SK-N-SH (cell line): ENCODE measurements around the gene ARHGEF7. TPM values are rescaled to one million over a fixed set of nuclear protein-coding genes. Genes with fewer than 3 reads are reported as not detected.

ENCODE experiments used
- CTCF ChIA-PET: fragments of 300-600, 350-600 bp; formaldehyde crosslinking; extraction: SDS; loops from one replicate; lab custom pipeline; 2021; lab: Yijun Ruan, JAX
- POLR2A ChIA-PET: fragments of 350-600 bp; sonication (Branson Sonifier 250); formaldehyde crosslinking; extraction: SDS; loops from one replicate; lab custom pipeline; 2020; ENCODE audit warnings: antibody characterized with exemption, inconsistent platforms; lab: Yijun Ruan, JAX
- DNase-seq: peaks from one replicate; pipeline ENCODE4 v3.0.0; 2012
- H2AFZ ChIP-seq: fragments of 200-600 bp; sonication (generic); 2 replicates; pipeline ENCODE4 v1.8.1; 2016; ENCODE audit warnings: antibody characterized with exemption, mild to moderate bottlenecking, low read depth
- H3F3A ChIP-seq: fragments of 200-600 bp; sonication (generic); replicated peaks from 2 replicates; pipeline ENCODE3; 2016; ENCODE audit warnings: antibody characterized with exemption, mild to moderate bottlenecking; ENCODE audit not compliant: insufficient read depth
- H3K27ac ChIP-seq, 2 experiments: fragments of 200-500 bp in 1 of 2; fragments of 200-600 bp in 1 of 2; sonication (Bioruptor generic) in 1 of 2; sonication (generic), shearing (Covaris generic) in 1 of 2; 2 replicates each; pipeline versions ENCODE4 v1.5.1 to v1.6.1; 2014 to 2016; ENCODE audit warnings: low read depth in 2 of 2, inconsistent platforms in 1 of 2, low read length in 1 of 2, mild to moderate bottlenecking in 1 of 2, mixed read lengths in 1 of 2
- H3K27me3 ChIP-seq: fragments of 200-600 bp; sonication (generic), shearing (Covaris generic); 2 replicates; pipeline ENCODE4 v1.6.1; 2016; ENCODE audit warnings: mixed run types; ENCODE audit not compliant: insufficient read depth
- H3K36me3 ChIP-seq, 2 experiments: fragments of 200-500 bp in 1 of 2; fragments of 200-600 bp in 1 of 2; sonication (Bioruptor generic) in 1 of 2; sonication (generic) in 1 of 2; replicated peaks in 1 of 2; 2 replicates each; pipeline versions ENCODE3 to v1.5.1; 2014 to 2016; ENCODE audit warnings: low read length in 1 of 2, mild to moderate bottlenecking in 1 of 2; ENCODE audit not compliant: insufficient read depth in 2 of 2, control insufficient read depth in 1 of 2
- H3K4me1 ChIP-seq, 2 experiments: fragments of 200-500 bp in 1 of 2; fragments of 200-600 bp in 1 of 2; sonication (Bioruptor generic) in 1 of 2; sonication (generic), shearing (Covaris generic) in 1 of 2; 2 replicates each; pipeline versions ENCODE4 v1.5.1 to v1.6.1; 2014 to 2016; ENCODE audit warnings: low read depth in 1 of 2, low read length in 1 of 2, mixed run types in 1 of 2; ENCODE audit not compliant: insufficient read depth in 2 of 2, control insufficient read depth in 1 of 2
- H3K4me2 ChIP-seq: fragments of 200-600 bp; sonication (generic), shearing (Covaris generic); 2 replicates; pipeline ENCODE4 v1.6.1; 2017; ENCODE audit warnings: mixed run types
- H3K4me3 ChIP-seq, 2 experiments: fragments of 200-500 bp in 1 of 2; fragments of 200-600 bp in 1 of 2; sonication (Bioruptor generic) in 1 of 2; sonication (generic), shearing (Covaris generic) in 1 of 2; 2 replicates each; pipeline versions ENCODE4 v1.5.1 to v1.8.1; 2014 to 2016; ENCODE audit warnings: low read depth in 2 of 2, inconsistent platforms in 1 of 2, low read length in 1 of 2, mild to moderate bottlenecking in 1 of 2, mixed read lengths in 1 of 2, moderate library complexity in 1 of 2
- H3K79me2 ChIP-seq: fragments of 200-600 bp; sonication (generic); 2 replicates; pipeline ENCODE4 v1.8.1; 2017; ENCODE audit warnings: mild to moderate bottlenecking; ENCODE audit not compliant: insufficient read depth
- H3K9ac ChIP-seq: fragments of 200-600 bp; sonication (generic); 2 replicates; pipeline ENCODE4 v1.6.1; 2017; ENCODE audit warnings: mixed run types
- H3K9me2 ChIP-seq: fragments of 200-600 bp; sonication (generic); 2 replicates; pipeline ENCODE4 v1.6.1; 2017; ENCODE audit warnings: mixed run types
- H3K9me3 ChIP-seq: fragments of 200-600 bp; sonication (generic); 2 replicates; pipeline ENCODE4 v1.6.1; 2017; ENCODE audit warnings: mixed run types, mild to moderate bottlenecking, moderate library complexity
- H4K20me1 ChIP-seq: fragments of 200-600 bp; sonication (generic); 2 replicates; pipeline ENCODE4 v1.6.1; 2017; ENCODE audit warnings: mild to moderate bottlenecking, mixed run types; ENCODE audit not compliant: insufficient read depth
- ELF1 ChIP-seq: IDR thresholded peaks from 2 replicates; pipeline ENCODE4 v1.4.0; 2012
- FOSL2 ChIP-seq: IDR thresholded peaks from 2 replicates; pipeline ENCODE4 v1.4.0; 2012; ENCODE audit warnings: low read depth, mild to moderate bottlenecking, moderate library complexity, borderline replicate concordance
- FOXJ3 ChIP-seq: sonication (generic); formaldehyde crosslinking; IDR thresholded peaks from 2 replicates; pipeline ENCODE4 v1.5.1; 2020; ENCODE audit warnings: mild to moderate bottlenecking, missing genetic modification reagents
- GABPA ChIP-seq: IDR thresholded peaks from 2 replicates; pipeline ENCODE4 v1.4.0; 2012; ENCODE audit warnings: low read depth, mild to moderate bottlenecking
- IRF3 ChIP-seq: fragments of 150-350 bp; IDR thresholded peaks from 2 replicates; pipeline ENCODE4 v1.6.1; 2016; ENCODE audit warnings: mild to moderate bottlenecking, low read depth, low read length
- MEF2A ChIP-seq: IDR thresholded peaks from 2 replicates; pipeline ENCODE4 v1.4.0; 2012; ENCODE audit warnings: low read depth, borderline replicate concordance
- MXI1 ChIP-seq: IDR thresholded peaks from 2 replicates; pipeline ENCODE4 v1.6.1; 2012; ENCODE audit warnings: mild to moderate bottlenecking, low read depth, low read length, improper control_type of control experiment
- NFIC ChIP-seq: IDR thresholded peaks from 2 replicates; pipeline ENCODE4 v1.4.0; 2012; ENCODE audit warnings: borderline replicate concordance
- NRF1 ChIP-seq: IDR thresholded peaks from 2 replicates; pipeline ENCODE4 v1.6.1; 2012; ENCODE audit warnings: low read depth, mild to moderate bottlenecking, low read length
- POLR2AphosphoS5 ChIP-seq: IDR thresholded peaks from 2 replicates; pipeline ENCODE4 v1.6.1; 2012; ENCODE audit warnings: low read depth, low read length
- RCOR1 ChIP-seq: fragments of 150-350 bp; IDR thresholded peaks from 2 replicates; pipeline ENCODE4 v1.6.1; 2017; ENCODE audit warnings: antibody characterized with exemption, low read length
- RFX5 ChIP-seq: IDR thresholded peaks from 2 replicates; pipeline ENCODE4 v1.6.1; 2012; ENCODE audit warnings: mild to moderate bottlenecking, improper control_type of control experiment, low read length
- RXRA ChIP-seq: IDR thresholded peaks from 2 replicates; pipeline ENCODE4 v1.4.0; 2012; ENCODE audit warnings: low read depth, mild to moderate bottlenecking, borderline replicate concordance
- SIN3A ChIP-seq: IDR thresholded peaks from 2 replicates; pipeline ENCODE4 v1.6.1; 2012; ENCODE audit warnings: low read depth, mild to moderate bottlenecking, low read length, moderate library complexity, borderline replicate concordance
- TCF12 ChIP-seq: IDR thresholded peaks from 2 replicates; pipeline ENCODE4 v1.4.0; 2012
- USF1 ChIP-seq: IDR thresholded peaks from 2 replicates; pipeline ENCODE4 v1.4.0; 2012; ENCODE audit warnings: low read depth, borderline replicate concordance
- YY1 ChIP-seq: IDR thresholded peaks from 2 replicates; pipeline ENCODE4 v1.4.0; 2012; ENCODE audit warnings: low read depth, mild to moderate bottlenecking
- WGBS: methylation state at CpG from one replicate; pipeline ENCODE4 v1.1.6; 2017; ENCODE audit warnings: low lambda C conversion rate; 5-methylcytosine and 5-hydroxymethylcytosine counted together
- polyA plus RNA-seq, 3 experiments: library from polyadenylated mRNA; depleted of rRNA; stranded (reverse); fragments of >200 nt; gene quantifications; 2 replicates each; pipeline ENCODE4 v1.2.3, GENCODE V29; 2012
- TF ChIP-seq, protein P1 (sequence below): fragments of 150-350 bp; IDR thresholded peaks from 2 replicates; pipeline ENCODE4 v1.6.1; 2017; ENCODE audit warnings: antibody characterized with exemption, low read length, low read depth, borderline replicate concordance
- TF ChIP-seq, protein P2 (sequence below): IDR thresholded peaks from 2 replicates; pipeline ENCODE4 v1.4.0; 2012; ENCODE audit warnings: low read depth, borderline replicate concordance

ARHGEF7 gene
- polyA plus RNA-seq, 1 of the 3 experiments (the other 2 are of a cell fraction), result 21.6 TPM

- Histone ChIP-seq H3K79me2 (no peaks in the 10 kb centered on the region), H3K27ac (no peak overlapping the region), H3K36me3 (no peaks in the 10 kb centered on the region), H3K9ac (no peak overlapping the region), H2AFZ (no peak overlapping the region), H4K20me1 (no peaks in the 10 kb centered on the region), H3K4me3 (no peak overlapping the region), H3K9me2 (no peaks in the 10 kb centered on the region), H3K4me1 (no peaks in the 10 kb centered on the region; a peak in 1 of 4 replicates), H3F3A (no peaks in the 10 kb centered on the region), H3K9me3 (no peaks in the 10 kb centered on the region), H3K4me2 (no peak overlapping the region), H3K27me3 (no peaks in the 10 kb centered on the region)
- TF ChIP-seq MXI1 (no peak), USF1 (no peak)
- DNase-seq, result no peak
- 100% methylated on average over 5 of the region's 17 CpGs for WGBS
- CTCF ChIA-PET, result no interaction called here
- POLR2A ChIA-PET, result no interaction called here
Measured at GRCh38 chr13:111312944-111313590, 198.0 kb downstream of the ARHGEF7 start.

- Histone ChIP-seq H3K36me3 (no peaks in the 10 kb centered on the region), H3K27ac (no peak overlapping the region), H3K9ac (no peak overlapping the region), H3K9me2 (no peaks in the 10 kb centered on the region), H4K20me1 (no peaks in the 10 kb centered on the region), H3K4me3 (no peak overlapping the region), H3K4me1 (no peaks in the 10 kb centered on the region; a peak in 1 of 4 replicates), H3K79me2 (no peaks in the 10 kb centered on the region), H3K9me3 (no peaks in the 10 kb centered on the region), H3K27me3 (no peaks in the 10 kb centered on the region), H2AFZ (no peak overlapping the region), H3K4me2 (no peak overlapping the region), H3F3A (no peaks in the 10 kb centered on the region)
- CTCF ChIA-PET, result no interaction called here
- POLR2A ChIA-PET, result no interaction called here
- DNase-seq, result no peak
- 89% methylated on average over 11 of the region's 14 CpGs for WGBS
- TF ChIP-seq NRF1, result no peak
- TF ChIP-seq NFIC, result no peak
- TF ChIP-seq ELF1, result no peak
- no peak for TF ChIP-seq TCF12
- TF ChIP-seq RFX5, result no peak
- no peak for TF ChIP-seq IRF3
- TF ChIP-seq, protein P1, sequence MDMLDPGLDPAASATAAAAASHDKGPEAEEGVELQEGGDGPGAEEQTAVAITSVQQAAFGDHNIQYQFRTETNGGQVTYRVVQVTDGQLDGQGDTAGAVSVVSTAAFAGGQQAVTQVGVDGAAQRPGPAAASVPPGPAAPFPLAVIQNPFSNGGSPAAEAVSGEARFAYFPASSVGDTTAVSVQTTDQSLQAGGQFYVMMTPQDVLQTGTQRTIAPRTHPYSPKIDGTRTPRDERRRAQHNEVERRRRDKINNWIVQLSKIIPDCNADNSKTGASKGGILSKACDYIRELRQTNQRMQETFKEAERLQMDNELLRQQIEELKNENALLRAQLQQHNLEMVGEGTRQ, result no peak
- no peak for TF ChIP-seq FOXJ3
- no peak for TF ChIP-seq YY1
- no peak for TF ChIP-seq FOSL2
- TF ChIP-seq RXRA, result no peak
- TF ChIP-seq MEF2A, result no peak
- TF ChIP-seq, protein P2, sequence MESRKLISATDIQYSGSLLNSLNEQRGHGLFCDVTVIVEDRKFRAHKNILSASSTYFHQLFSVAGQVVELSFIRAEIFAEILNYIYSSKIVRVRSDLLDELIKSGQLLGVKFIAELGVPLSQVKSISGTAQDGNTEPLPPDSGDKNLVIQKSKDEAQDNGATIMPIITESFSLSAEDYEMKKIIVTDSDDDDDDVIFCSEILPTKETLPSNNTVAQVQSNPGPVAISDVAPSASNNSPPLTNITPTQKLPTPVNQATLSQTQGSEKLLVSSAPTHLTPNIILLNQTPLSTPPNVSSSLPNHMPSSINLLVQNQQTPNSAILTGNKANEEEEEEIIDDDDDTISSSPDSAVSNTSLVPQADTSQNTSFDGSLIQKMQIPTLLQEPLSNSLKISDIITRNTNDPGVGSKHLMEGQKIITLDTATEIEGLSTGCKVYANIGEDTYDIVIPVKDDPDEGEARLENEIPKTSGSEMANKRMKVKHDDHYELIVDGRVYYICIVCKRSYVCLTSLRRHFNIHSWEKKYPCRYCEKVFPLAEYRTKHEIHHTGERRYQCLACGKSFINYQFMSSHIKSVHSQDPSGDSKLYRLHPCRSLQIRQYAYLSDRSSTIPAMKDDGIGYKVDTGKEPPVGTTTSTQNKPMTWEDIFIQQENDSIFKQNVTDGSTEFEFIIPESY, result no peak
- TF ChIP-seq USF1, result no peak
- TF ChIP-seq MXI1, result no peak
- no peak for TF ChIP-seq GABPA
- TF ChIP-seq POLR2AphosphoS5, result no peak
- no peak for TF ChIP-seq RCOR1
- no peak for TF ChIP-seq SIN3A
Measured at GRCh38 chr13:111313911-111314425, 198.9 kb downstream of the ARHGEF7 start.
